Esophagus muscularis mucosa (tissue), 4 donors: Measurements from ENCODE around the gene PGA4. TPM values are rescaled to one million over a fixed set of nuclear protein-coding genes. Genes with fewer than 3 reads are reported as not detected.
"Not testable (repeated sequence)": the region's sequence is repeated elsewhere in the genome, so short reads cannot be mapped to it uniquely, and the experiment has no call there.

Experiments
- DNase-seq: peaks from one replicate; pipeline ENCODE4 v3.0.0-alpha.2; 2017; ENCODE audit errors: extremely low spot score
- H3K27ac ChIP-seq, 4 donors: fragments of 200-600 bp; sonication (generic); replicated peaks in 1 of 4; 1 replicate in 3 of 4; 2 replicates in 1 of 4; pipeline ENCODE4 v1.5.1; 2016 to 2019; ENCODE audit warnings: mild to moderate bottlenecking in 1 of 4
- H3K27me3 ChIP-seq, 4 donors: fragments of 200-600 bp; sonication (generic); one replicate each; pipeline versions ENCODE4 v1.5.1 to v1.6.0; 2016 to 2019
- H3K36me3 ChIP-seq, 4 donors: fragments of 200-600 bp; sonication (generic); one replicate each; pipeline ENCODE4 v1.5.1; 2016 to 2019
- H3K4me1 ChIP-seq, 4 donors: fragments of 200-600 bp; sonication (generic); one replicate each; pipeline ENCODE4 v1.5.1; 2016 to 2019
- H3K4me3 ChIP-seq, 4 donors: fragments of 200-600 bp; sonication (generic); 1 replicate in 2 of 4; 2 replicates in 2 of 4; pipeline ENCODE4 v1.5.1; 2016 to 2019; ENCODE audit warnings: mild to moderate bottlenecking in 4 of 4, moderate library complexity in 1 of 4
- H3K9me3 ChIP-seq, 4 donors: fragments of 200-600 bp; sonication (generic); 1 replicate in 3 of 4; 2 replicates in 1 of 4; pipeline ENCODE4 v1.5.1; 2016 to 2019
- CTCF ChIP-seq, 3 experiments: fragments of 200-600 bp in 2 of 3; fragments of 450-650 bp in 1 of 3; sonication (generic) in 2 of 3; IDR thresholded peaks; one replicate each; pipeline ENCODE4 v1.5.1; 2017 to 2019; ENCODE audit warnings: antibody characterized with exemption in 3 of 3, mild to moderate bottlenecking in 2 of 3, moderate library complexity in 1 of 3
- EP300 ChIP-seq: sonication (generic); formaldehyde crosslinking; IDR thresholded peaks from one replicate; pipeline ENCODE4 v1.6.1; 2017; ENCODE audit warnings: antibody characterized with exemption
- POLR2A ChIP-seq: fragments of 450-650 bp; IDR thresholded peaks from one replicate; pipeline ENCODE4 v1.6.1; 2017; ENCODE audit warnings: antibody characterized with exemption, moderate library complexity, mild to moderate bottlenecking, low read depth
- POLR2AphosphoS5 ChIP-seq, 2 donors: sonication (generic); formaldehyde crosslinking; IDR thresholded peaks; one replicate each; pipeline ENCODE4 v1.6.1; 2017; ENCODE audit warnings: antibody characterized with exemption in 2 of 2
- WGBS: methylation state at CpG from one replicate; pipeline ENCODE4 v1.1.5; 2018; 5-methylcytosine and 5-hydroxymethylcytosine counted together
- intact Hi-C: fragments of 100-400 bp; cut with DNase I; formaldehyde crosslinking; loops from one replicate; pipeline ENCODE4 v1.15.1; 2023
- total RNA-seq, 4 donors: library from RNA; depleted of rRNA; stranded (reverse); fragments of >200 nt; gene quantifications; one replicate each; pipeline versions ENCODE4 v1.1.0 to v1.2.1, GENCODE V29; 2016

The PGA4 gene
- total RNA-seq, 4 donors from 2014 or later: 1.1 to 2.2 TPM; not detected in 2

GRCh38 chr11:61174949-61175348 is 47.2 kb upstream of the PGA4 start:
- Histone ChIP-seq H3K9me3 (peaks cover 0 to 5% (median 0%) of the 10 kb centered on the region in 4 donors), H3K36me3 (no peaks in the 10 kb centered on the region), H3K27me3 (peaks cover 0 to 5% (median 0%) of the 10 kb centered on the region in 4 donors), H3K27ac (no peak overlapping the region), H3K4me1 (no peaks in the 10 kb centered on the region), H3K4me3 (no peak overlapping the region)
- no peak for DNase-seq
- 75% methylated on average over 6 of the region's 6 CpGs for WGBS
- intact Hi-C loops: loop anchor here (5.0 kb wide), 1 partner anchor 53 kb away; no protein-coding TSS in a partner anchor
- TF ChIP-seq POLR2AphosphoS5 (IDR thresholded peaks at IDR 0.05) (no peak), POLR2A (no peak), EP300 (no peak)

- Histone ChIP-seq H3K9me3 (peaks cover 0 to 5% (median 0%) of the 10 kb centered on the region in 4 donors), H3K36me3 (no peaks in the 10 kb centered on the region), H3K4me3 (no peak overlapping the region), H3K27me3 (peaks cover 0 to 5% (median 0%) of the 10 kb centered on the region in 4 donors), H3K27ac (no peak overlapping the region), H3K4me1 (no peaks in the 10 kb centered on the region)
- intact Hi-C loops: no loop called here
- TF ChIP-seq CTCF (IDR thresholded peaks at IDR 0.05): no peak
- no peak for TF ChIP-seq POLR2AphosphoS5 (IDR thresholded peaks at IDR 0.05)
- TF ChIP-seq EP300: no peak
- TF ChIP-seq POLR2A: no peak
- WGBS: 53% methylated on average over 6 of the region's 6 CpGs
- DNase-seq: no peak
These were observed 45.7 kb upstream of the PGA4 start for GRCh38 chr11:61176446-61176845.

DNA sequence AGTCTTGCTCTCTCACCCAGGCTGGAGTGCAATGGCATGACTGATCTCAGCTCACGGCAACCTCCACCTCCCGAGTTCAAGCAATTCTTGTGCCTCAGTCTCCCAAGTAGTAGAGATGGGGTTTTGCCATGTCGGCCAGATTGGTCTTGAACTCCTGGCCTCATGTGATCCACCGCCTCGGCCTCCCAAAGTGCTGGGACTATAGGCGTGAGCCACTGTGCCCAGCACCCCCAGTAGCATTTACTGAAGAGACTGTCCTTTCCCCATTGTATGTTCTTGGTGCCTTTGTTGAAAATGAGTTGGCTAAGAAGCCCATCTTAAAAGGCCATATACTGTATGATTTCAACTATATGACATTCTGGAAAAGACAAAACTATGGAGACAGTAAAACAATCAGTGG is 41.9 kb upstream of the PGA4 start:
- H3K4me3 ChIP-seq, H3K4me1 ChIP-seq, H3K36me3 ChIP-seq, intact Hi-C loops, H3K27ac ChIP-seq, H3K9me3 ChIP-seq, DNase-seq, H3K27me3 ChIP-seq: not testable (repeated sequence)
- WGBS: 96% methylated on average over 4 of the region's 6 CpGs

GRCh38 chr11:61181489-61181888 is 40.7 kb upstream of the PGA4 start:
- Histone ChIP-seq H3K36me3 (no peaks in the 10 kb centered on the region), H3K27ac (no peak overlapping the region), H3K4me3 (no peak overlapping the region), H3K9me3 (no peaks in the 10 kb centered on the region), H3K4me1 (no peaks in the 10 kb centered on the region), H3K27me3 (no peaks in the 10 kb centered on the region)
- no peak for DNase-seq
- intact Hi-C loops: no loop called here
- 93% methylated on average over 4 of the region's 4 CpGs for WGBS
- TF ChIP-seq CTCF (IDR thresholded peaks at IDR 0.05): no peak
- no peak for TF ChIP-seq POLR2AphosphoS5 (IDR thresholded peaks at IDR 0.05)
- no peak for TF ChIP-seq POLR2A
- TF ChIP-seq EP300: no peak

GRCh38 chr11:61183645-61184044 is 38.5 kb upstream of the PGA4 start:
- H3K4me1 ChIP-seq: no peaks in the 10 kb centered on the region
- intact Hi-C loops: no loop called here
- H3K36me3 ChIP-seq: no peaks in the 10 kb centered on the region
- H3K27ac ChIP-seq: no peak overlapping the region
- no peaks in the 10 kb centered on the region for H3K27me3 ChIP-seq
- DNase-seq: no peak
- no peaks in the 10 kb centered on the region for H3K9me3 ChIP-seq
- WGBS: 84% methylated on average over 4 of the region's 4 CpGs
- no peak overlapping the region for H3K4me3 ChIP-seq
- no peak for TF ChIP-seq CTCF (IDR thresholded peaks at IDR 0.05)
- TF ChIP-seq POLR2AphosphoS5 (IDR thresholded peaks at IDR 0.05): no peak
- no peak for TF ChIP-seq POLR2A
- no peak for TF ChIP-seq EP300

DNA sequence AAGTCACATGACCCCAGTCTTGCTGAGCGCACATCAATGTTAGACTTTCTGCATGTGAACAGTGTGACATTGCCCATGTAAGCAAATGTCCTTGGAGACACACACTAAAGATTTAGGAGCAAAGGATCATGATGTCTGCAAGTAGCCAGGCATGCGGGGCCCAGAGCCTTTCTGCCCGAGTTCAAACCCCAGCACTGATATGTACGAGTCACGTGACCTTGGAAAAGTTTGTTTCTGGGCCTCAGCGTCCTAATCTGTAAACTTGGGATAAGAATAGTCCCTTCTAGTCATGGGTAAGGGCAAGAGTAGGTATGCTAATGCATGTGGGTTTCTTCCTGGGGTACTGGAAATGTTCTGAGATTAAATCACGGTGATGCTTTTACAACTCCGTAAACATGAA is 35.6 kb upstream of the PGA4 start:
- Histone ChIP-seq H3K4me1 (no peaks in the 10 kb centered on the region), H3K27me3 (peaks cover 0 to 20% (median 0%) of the 10 kb centered on the region in 4 donors), H3K36me3 (no peaks in the 10 kb centered on the region), H3K27ac (no peak overlapping the region), H3K4me3 (no peak overlapping the region), H3K9me3 (no peaks in the 10 kb centered on the region)
- 91% methylated on average over 8 of the region's 8 CpGs for WGBS
- TF ChIP-seq POLR2AphosphoS5 (IDR thresholded peaks at IDR 0.05): no peak
- no peak for TF ChIP-seq POLR2A
- TF ChIP-seq CTCF (IDR thresholded peaks at IDR 0.05): no peak
- no peak for TF ChIP-seq EP300
- no peak for DNase-seq
- intact Hi-C loops: loop anchor here (2.0 to 5.0 kb wide), 3 partner anchors 56 to 354 kb away; no protein-coding TSS in a partner anchor
